GM18526 (cell line): ENCODE data around the gene CDH11.

Experiments
- POLR2A ChIP-seq: IDR thresholded peaks from 3 replicates; pipeline ENCODE4 v1.6.1; 2011; ENCODE audit not compliant: insufficient read length; ENCODE audit errors: extremely low read depth

Gene CDH11

GRCh38 chr16:64898159-64898558 lies 223.7 kb downstream of the CDH11 start:
- TF ChIP-seq POLR2A: no peak
